GM18909 (cell line): Measurements from ENCODE around the gene GGTA1.

Experiments
- ATAC-seq: cut with Tn5 transposase; IDR thresholded peaks from one replicate; pipeline ENCODE4 v1.9.1; 2021; ENCODE audit warnings: mild to moderate bottlenecking; ENCODE audit not compliant: unreplicated experiment, poor library complexity

GGTA1 gene

GRCh38 chr9:121503444-121503843 lies 3.8 kb upstream of the GGTA1 start:
- ATAC-seq, result no peak

DNA sequence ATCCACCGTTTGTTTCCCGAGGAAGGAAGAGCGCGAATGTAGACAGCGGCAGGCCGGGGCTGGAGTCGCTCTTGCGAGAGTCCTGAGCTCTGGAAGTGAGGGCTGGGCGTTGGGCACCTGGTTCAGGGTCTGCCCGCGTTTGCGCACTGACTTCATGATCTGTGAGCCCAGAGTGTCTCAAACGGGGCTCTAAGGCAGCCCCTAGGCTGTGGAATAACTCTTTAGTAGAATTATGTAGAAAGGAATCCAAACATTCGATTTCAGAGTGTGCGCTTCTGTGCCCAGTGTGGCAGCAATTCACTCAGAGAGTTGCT lies 478 bp upstream of the GGTA1 start:
- ATAC-seq, result no peak

DNA sequence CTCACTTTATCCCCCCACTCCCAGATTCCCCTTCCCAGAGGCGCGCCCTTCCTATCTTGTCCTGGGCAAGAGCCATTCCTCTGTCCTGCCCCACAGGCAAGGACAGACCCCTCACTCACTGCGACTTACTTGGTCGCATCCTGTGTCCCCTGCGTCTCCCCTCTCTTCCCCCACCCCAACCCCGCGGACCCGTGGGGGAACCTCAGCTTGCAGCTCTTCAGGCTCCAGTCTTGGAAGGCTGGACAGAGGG lies 542 bp downstream of the GGTA1 start:
- ATAC-seq, result no peak

DNA sequence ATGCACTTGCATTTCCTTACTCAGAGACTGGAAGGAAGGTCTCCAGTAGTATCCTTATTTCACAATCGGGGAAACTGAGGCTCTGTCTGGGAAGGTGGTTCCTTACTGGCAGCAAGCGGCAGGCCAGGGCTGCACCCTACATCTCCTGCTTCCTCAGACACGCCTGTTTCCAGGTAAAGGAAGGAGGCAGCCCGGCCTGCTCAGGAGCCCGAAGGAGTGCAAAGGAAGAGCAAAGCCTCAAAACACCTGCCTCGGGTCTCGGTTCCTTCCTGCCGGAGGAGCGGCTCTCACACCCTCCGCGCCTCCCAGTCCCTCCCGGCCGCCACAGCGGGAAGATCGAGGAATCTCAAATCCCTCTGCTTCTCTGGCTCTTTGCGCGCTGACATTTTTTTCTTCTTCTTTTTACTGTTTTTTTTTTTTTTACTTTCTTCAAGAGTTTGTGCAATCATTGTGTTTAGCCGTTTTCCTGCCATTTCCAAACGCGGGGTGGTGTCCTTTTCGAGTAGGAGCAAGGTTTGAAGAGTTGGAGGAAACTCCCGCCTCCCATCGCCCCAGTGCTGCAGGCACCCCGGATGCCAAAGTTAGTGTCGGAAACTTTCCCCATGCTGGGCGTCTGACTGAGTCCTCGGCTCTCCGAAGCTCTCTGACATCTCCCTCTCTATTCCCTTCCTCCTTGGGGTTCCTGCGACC lies 1.0 kb downstream of the GGTA1 start:
- ATAC-seq, result peak; percentile 19

DNA sequence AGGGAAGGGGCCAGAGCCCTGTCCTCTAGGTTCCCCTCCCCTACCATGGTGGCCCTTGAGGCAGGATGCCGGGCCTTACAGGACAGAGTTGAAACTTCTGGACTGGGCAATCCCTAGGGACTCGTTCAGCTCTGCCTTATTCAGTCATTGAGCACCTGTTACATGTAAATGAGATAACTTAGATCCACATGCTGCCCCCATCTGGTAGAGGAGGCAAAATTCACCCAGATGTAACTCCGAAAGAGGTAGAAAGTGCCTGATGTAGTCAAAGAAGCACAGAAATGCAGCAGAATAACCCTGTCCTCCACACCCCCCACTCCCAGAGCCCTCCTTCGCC lies 1.5 kb downstream of the GGTA1 start:
- peak; percentile 81 for ATAC-seq

DNA sequence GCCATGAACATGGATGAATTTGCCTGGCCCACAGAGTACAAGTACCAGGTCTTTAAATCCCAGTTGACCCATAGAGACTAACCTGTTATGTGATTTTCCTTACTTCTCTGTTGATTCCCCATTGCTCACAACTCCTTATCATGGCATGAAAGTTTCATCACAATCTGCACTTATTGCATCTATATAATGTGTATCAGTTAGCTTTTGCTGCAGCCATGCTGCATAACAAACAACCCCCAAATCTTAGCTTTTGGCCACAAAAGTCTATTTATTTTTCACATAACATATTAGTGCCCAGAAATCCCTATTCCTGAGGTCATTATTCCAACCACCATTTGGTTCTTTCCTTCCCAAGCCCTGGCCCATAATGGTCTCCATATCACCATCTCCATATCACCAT lies 3.7 kb downstream of the GGTA1 start:
- ATAC-seq, result no peak

- ATAC-seq, result no peak
Measured at GRCh38 chr9:121494192-121494591, 5.5 kb downstream of the GGTA1 start.

DNA sequence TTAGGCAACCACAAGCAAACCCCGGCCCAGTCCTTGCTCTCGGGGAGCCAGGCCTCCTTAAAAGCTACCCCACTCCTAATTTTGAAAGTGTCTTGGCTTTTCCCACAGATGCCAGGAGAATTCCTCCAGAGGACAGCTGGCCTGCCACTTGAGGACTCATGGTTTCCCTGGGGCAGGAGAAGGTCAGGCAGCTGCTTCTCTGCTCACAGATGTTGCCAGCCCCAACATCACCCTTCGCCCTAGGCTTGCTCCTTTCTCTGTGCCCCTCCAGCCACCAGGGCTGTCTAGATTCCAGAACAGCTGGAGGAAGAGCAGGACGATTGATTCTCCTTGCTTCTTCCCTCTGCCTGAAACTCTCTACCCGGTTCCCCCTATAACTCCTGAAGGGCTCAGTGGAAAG lies 8.5 kb downstream of the GGTA1 start:
- ATAC-seq, result no peak

- ATAC-seq, result no peak
Measured at GRCh38 chr9:121489344-121489743, 10.3 kb downstream of the GGTA1 start.

GRCh38 chr9:121486043-121486442 lies 13.6 kb downstream of the GGTA1 start:
- no peak for ATAC-seq

- no peak for ATAC-seq
Measured at GRCh38 chr9:121485623-121486022, 14.0 kb downstream of the GGTA1 start.

- no peak for ATAC-seq
Measured at GRCh38 chr9:121484651-121485446, 14.8 kb downstream of the GGTA1 start.

DNA sequence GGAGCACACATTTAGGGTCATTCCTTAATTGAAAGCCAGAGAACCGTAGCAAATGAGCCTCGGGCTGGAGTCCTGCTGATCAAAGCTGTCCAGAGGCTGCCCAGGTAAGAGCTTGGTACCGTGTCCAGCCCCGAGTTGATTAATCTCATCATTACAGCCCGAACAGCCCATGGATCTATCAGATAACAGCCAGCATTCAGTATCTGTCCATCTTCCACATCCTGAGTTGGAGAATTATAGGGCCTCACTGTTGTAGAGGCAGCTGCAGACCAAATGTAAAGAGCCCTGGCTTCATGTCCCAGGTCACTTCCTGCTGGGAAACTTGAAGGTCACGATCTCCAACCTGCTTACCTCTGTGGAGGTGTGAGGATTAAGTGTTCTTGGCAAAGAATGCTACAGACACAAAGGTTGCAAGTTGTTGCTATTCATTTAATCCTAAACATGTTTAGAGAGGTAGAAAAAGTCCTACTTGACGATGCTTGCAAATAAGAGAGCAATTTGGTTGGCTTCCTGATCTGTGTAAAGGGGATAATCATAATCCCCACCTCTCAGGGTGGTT lies 16.1 kb downstream of the GGTA1 start:
- no peak for ATAC-seq

DNA sequence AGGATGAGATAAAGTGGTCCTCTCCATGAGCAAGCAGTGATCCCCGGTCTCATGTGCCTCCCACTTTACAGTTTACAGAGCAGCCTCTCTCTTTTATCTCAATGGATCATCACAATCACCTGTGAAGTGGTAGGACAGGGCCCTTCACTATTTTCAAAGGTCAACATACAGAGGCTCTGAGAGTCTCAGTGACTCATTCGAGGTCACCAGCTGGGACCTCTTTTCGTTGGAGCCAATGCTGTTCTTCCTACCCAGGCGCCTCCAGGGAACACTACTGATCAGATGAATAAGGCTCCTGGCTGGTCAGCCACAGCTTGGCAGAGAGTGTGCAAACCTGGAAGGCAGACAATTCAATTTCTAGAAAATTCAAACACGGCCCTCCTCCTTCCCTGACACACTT lies 16.6 kb downstream of the GGTA1 start:
- no peak for ATAC-seq

DNA sequence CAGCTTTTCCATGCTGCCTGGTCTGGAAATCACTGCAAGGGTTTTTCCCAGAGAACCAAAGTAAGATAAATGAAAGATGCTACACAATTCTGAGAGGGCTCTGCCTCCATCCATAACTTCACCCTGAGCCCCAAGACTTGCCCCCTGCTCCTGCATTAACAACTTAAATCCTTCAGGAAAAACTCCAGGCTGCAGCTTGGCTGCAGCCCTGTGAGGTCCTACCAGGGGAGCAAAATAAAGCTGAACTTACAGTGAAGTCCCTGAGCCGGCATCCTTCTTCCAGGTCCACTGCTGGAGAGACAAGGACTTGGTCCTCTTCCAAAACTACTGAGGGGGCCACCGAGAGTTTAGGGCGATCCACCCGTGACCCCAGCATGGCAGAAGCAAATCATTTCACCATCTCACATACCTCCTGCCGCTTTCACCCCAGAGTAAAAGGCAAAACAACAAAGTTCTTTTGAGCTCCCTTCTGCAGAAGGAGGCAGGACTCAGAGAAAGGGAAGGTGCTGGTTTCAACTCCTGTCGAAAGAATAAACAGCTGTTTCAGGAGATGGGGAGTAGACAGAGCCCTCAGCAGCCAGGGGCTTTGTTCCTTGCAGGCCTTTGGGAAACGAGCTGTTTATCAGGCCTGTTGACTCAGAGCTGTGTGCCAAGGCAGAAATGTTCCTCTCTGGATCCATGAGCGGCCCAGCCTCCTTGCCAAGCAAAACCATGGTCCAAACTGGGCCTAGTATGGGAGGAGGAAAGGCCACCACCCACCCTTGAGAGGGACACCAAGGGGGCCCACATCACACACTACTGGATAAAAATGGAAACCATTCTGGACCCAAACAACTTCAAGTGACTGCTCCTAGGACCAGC lies 20.6 kb downstream of the GGTA1 start:
- ATAC-seq, result no peak

DNA sequence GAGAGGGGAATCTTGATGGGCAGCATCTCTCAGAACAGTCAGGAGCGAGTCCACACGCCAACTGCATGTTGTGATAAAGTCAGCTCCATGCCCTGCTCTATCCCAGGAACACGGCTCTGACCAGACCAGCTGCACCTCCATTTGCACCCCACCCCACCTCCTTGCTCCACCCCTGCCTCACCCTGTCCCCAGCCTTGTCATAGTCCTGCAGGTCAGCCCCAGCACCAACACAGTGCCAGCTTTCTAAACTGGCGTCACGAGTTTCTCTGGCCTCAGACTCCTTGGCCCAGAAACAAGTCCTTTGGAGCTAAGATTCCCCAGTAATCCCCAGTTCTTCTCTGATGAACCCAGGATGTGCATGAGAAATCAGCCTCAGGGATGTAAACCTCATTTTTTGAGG lies 23.5 kb downstream of the GGTA1 start:
- ATAC-seq, result no peak

GRCh38 chr9:121474231-121474947 lies 25.3 kb downstream of the GGTA1 start:
- ATAC-seq, result no peak

DNA sequence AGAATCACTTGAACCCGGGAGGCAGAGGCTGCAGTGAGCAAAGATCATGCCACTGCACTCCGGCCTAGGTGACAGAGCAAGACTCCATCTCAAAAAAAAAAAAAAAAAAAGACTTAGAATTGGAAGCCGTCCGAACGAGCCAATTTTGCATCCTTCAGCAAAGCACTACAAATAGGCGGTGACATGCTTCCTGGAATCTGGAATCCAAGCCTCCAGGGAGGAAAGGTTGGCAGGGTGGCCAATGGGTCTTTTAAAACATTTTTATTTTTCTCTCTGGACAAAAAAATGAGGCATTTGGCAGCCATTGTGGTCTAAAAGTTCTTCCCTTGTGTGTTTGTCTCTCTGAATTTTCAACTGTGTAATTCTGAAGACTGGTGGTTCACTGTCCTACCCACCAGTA lies 26.4 kb downstream of the GGTA1 start:
- no peak for ATAC-seq

DNA sequence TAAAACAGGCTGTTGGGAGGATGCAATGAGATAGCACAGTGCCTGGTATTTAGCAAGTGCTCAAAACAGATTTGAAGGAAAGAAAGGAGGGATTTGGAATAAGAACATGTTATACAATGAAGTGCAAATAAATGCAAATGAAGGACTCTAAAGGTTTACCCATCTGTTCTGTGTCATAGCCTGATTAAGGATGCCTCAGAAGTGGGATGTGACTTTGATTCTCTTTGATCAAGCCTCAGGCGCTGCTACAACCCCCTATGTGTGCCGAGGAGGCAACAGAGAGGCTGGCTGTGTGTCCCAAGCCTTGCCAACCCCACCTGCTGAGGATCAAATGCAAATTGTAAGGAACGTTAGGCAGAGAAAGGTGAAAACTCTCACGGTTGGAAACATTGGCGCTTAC lies 27.2 kb downstream of the GGTA1 start:
- no peak for ATAC-seq

GRCh38 chr9:121466142-121466541 lies 33.5 kb downstream of the GGTA1 start:
- no peak for ATAC-seq

DNA sequence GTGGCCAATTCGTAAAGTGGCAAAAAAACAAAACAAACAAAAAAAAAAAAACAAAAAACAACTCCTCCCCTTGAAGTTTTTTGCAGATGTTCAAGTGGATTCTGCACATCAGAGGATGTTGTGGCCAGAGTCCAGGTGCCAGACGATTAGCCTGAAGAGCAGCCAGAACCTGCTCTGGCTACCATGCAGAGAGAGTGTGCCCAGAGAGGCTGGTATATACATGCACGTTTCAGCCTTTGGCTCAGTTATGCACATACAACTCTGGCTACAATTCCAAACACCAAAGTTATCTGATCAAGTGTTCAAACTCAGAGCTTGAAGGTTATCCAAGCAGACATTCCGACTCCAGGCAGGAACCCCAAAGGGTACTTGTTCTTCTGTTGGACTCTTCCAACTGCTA lies 34.7 kb downstream of the GGTA1 start:
- ATAC-seq, result no peak
